ENCODE measurements around the gene CHST5.
"Not testable (repeated sequence)": the region's sequence is repeated elsewhere in the genome, so short reads cannot be mapped to it uniquely, and the experiment has no call there.

The CHST5 gene

DNA sequence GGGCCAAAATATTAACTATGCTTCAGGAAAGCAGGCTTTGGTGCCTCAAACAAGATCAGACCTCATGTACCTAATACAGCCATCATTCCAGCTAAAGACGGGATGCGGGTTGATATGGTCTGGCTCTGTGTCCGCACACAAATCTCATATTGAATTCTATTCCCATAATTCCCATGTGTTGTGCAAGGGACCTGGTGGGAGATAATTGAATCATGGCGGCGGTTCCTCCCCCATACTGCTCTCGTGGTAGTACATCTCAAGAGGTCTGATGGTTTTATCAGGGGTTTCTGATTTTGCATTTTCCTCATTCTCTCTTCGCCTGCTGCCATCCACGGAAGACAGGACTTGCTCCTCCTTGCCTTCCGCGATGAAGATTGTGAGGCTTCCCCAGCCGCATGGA, 21.6 kb downstream of the CHST5 start:
- H3K4me3 ChIP-seq (ENCODE audit: low read depth in 1 of 2, low read length in 2 of 2), result no peak overlapping the region
- H3K27ac ChIP-seq (ENCODE audit: low read depth, low read length), result no peak overlapping the region
- no peaks in the 10 kb centered on the region for H3K27me3 ChIP-seq (ENCODE audit: control insufficient read depth in 1 of 2, insufficient read depth in 2 of 2, low read length in 2 of 2)
- no peak overlapping the region for H3K9ac ChIP-seq (ENCODE audit: low read depth in 1 of 2, low read length in 2 of 2)
- H3K4me1 ChIP-seq (ENCODE audit: control insufficient read depth in 1 of 2, insufficient read depth in 2 of 2, low read length in 2 of 2), result peaks cover 0 to 3% of the 10 kb centered on the region in 2 donors
- H3K9me3 ChIP-seq (ENCODE audit: control insufficient read depth in 1 of 2, low read length in 2 of 2), result no peaks in the 10 kb centered on the region
- H3K36me3 ChIP-seq (ENCODE audit: control insufficient read depth in 1 of 2, insufficient read depth in 2 of 2, low read length in 2 of 2), result peaks cover 0 to 9% of the 10 kb centered on the region in 2 donors

DNA sequence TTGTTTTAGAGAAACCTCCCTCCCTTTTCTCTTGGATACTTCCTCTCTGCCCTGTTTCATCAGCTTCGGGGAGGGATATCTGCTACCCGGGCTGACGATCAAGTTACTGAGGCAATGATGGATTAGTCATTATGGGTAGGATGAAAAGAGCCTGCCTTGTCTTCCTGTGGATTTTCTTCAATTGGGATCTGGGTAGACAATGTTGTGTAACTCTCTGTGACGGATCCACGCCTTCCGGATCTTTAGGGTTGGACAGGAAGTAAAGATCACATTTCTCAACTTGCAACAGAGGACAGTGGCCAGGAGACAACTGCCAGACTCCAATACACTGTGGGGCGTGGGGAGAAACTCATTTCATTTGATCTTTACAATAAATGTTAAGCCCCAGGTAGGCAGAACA, 29.3 kb downstream of the CHST5 start:
- Histone ChIP-seq H3K9me3 (ENCODE audit: control insufficient read depth in 1 of 2, low read length in 2 of 2) (no peaks in the 10 kb centered on the region), H3K36me3 (ENCODE audit: control insufficient read depth in 1 of 2, insufficient read depth in 2 of 2, low read length in 2 of 2) (peaks cover 0 to 10% of the 10 kb centered on the region in 2 donors), H3K9ac (ENCODE audit: low read depth in 1 of 2, low read length in 2 of 2) (no peak overlapping the region), H3K27me3 (ENCODE audit: control insufficient read depth in 1 of 2, insufficient read depth in 2 of 2, low read length in 2 of 2) (no peaks in the 10 kb centered on the region), H3K4me1 (ENCODE audit: control insufficient read depth in 1 of 2, insufficient read depth in 2 of 2, low read length in 2 of 2) (no peaks in the 10 kb centered on the region), H3K27ac (ENCODE audit: low read depth, low read length) (no peak overlapping the region), H3K4me3 (ENCODE audit: low read depth in 1 of 2, low read length in 2 of 2) (no peak overlapping the region)

DNA sequence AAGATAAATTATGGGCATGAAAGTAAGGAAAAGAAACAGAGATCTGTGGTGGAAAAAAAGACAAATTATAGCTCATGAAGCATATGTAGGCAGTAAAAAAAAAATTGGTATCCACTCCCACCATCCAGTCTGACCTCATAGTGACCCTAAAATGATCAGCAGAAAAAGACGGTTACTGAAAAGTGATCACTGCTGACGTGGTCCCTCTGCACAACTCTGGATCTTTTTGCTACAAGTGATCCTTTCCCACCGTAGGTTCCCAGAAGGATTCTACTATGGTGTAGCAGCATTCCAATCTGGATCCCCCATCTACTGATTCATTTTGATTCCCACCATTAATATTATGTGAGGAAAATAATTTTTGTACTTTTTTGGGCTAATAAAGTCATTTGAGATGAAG, 29.8 kb downstream of the CHST5 start:
- Histone ChIP-seq H3K9me3 (ENCODE audit: control insufficient read depth in 1 of 2, low read length in 2 of 2) (no peaks in the 10 kb centered on the region), H3K27ac (ENCODE audit: low read depth, low read length) (no peak overlapping the region), H3K36me3 (ENCODE audit: control insufficient read depth in 1 of 2, insufficient read depth in 2 of 2, low read length in 2 of 2) (peaks cover 0 to 10% of the 10 kb centered on the region in 2 donors), H3K4me3 (ENCODE audit: low read depth in 1 of 2, low read length in 2 of 2) (no peak overlapping the region), H3K4me1 (ENCODE audit: control insufficient read depth in 1 of 2, insufficient read depth in 2 of 2, low read length in 2 of 2) (no peaks in the 10 kb centered on the region), H3K9ac (ENCODE audit: low read depth in 1 of 2, low read length in 2 of 2) (no peak overlapping the region), H3K27me3 (ENCODE audit: control insufficient read depth in 1 of 2, insufficient read depth in 2 of 2, low read length in 2 of 2) (no peaks in the 10 kb centered on the region)

DNA sequence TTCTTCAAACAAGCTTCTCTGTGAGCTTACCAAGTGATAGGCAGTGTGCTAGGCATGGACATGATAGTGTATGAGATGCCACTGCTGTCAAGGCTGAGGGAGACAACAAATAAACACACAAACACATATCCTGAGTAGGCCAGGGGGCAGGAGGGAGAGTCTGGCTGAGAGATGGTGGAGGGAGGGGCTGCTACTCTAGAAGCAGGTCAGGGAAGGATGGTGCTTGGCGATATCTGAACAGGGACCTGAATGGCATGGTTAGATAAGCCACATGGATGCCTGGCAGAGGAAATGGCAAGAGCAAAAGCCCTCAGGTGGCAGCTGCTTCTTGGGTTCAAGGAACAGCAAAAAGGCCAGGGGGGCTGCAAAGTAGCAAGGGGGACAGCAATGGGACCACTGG, 32.1 kb downstream of the CHST5 start:
- no peak overlapping the region for H3K4me3 ChIP-seq (ENCODE audit: low read depth in 1 of 2, low read length in 2 of 2)
- peaks cover 0 to 10% of the 10 kb centered on the region in 2 donors for H3K36me3 ChIP-seq (ENCODE audit: control insufficient read depth in 1 of 2, insufficient read depth in 2 of 2, low read length in 2 of 2)
- no peaks in the 10 kb centered on the region for H3K27me3 ChIP-seq (ENCODE audit: control insufficient read depth in 1 of 2, insufficient read depth in 2 of 2, low read length in 2 of 2)
- no peak overlapping the region for H3K27ac ChIP-seq (ENCODE audit: low read depth, low read length)
- H3K9ac ChIP-seq (ENCODE audit: low read depth in 1 of 2, low read length in 2 of 2), result no peak overlapping the region
- no peaks in the 10 kb centered on the region for H3K9me3 ChIP-seq (ENCODE audit: control insufficient read depth in 1 of 2, low read length in 2 of 2)
- no peaks in the 10 kb centered on the region for H3K4me1 ChIP-seq (ENCODE audit: control insufficient read depth in 1 of 2, insufficient read depth in 2 of 2, low read length in 2 of 2)

DNA sequence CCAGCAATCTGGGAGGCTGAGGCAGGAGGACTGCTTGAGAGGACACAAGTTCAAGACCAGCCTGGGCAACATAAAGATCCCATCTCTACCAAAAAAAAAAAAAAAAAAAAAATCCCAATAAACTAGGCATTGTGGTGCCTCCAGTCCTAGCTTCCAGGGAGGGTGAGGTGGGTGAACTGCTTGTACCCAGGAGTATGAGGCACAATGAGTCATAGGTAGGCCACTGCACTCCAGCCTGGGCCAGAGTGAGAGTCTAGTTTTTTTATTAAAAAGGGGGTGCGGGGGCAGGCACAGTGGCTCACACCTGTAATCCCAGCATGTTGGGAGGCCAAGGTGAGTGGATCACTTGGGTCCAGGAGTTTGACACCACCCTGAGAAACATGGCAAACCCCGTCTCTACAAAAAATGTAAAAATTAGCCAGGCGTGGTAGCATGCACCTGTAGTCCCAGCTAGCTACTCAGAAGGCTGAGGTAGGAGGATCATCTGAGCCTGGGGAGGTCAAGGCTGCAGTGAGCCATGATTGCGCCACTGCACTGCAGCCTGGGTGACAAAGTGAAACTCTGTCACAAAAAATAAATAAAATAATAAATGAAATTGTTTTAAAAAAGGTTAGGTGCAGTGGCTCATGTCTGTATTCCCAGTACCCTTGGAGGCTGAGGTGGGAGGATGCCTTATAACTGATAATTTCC, 32.8 kb downstream of the CHST5 start:
- Histone ChIP-seq H3K27ac (ENCODE audit: low read depth, low read length) (no peak overlapping the region), H3K4me1 (ENCODE audit: control insufficient read depth in 1 of 2, insufficient read depth in 2 of 2, low read length in 2 of 2) (no peaks in the 10 kb centered on the region), H3K4me3 (ENCODE audit: low read depth in 1 of 2, low read length in 2 of 2) (no peak overlapping the region)

DNA sequence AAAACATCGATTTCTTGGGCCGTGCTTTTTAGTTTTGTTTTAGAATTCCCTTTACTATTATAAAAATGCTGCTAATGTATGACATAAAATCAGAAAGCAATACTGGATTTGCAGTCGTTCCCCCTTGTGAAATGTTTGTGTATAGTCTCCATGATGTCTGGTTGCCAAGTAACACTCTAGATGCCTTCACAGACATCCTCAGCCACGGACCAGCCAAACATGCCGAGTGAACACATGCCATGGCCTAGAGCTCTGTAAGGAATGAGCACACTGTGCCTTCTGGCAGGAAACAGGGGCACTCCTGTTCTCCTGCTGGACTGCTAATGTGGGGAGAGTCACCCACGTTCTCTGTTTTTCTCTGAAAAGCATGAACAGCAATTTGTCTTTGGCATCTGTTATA, 34.1 kb downstream of the CHST5 start:
- H3K27ac ChIP-seq (ENCODE audit: low read depth, low read length); H3K9ac ChIP-seq (ENCODE audit: low read depth in 1 of 2, low read length in 2 of 2); H3K9me3 ChIP-seq (ENCODE audit: control insufficient read depth in 1 of 2, low read length in 2 of 2); H3K4me1 ChIP-seq (ENCODE audit: control insufficient read depth in 1 of 2, insufficient read depth in 2 of 2, low read length in 2 of 2); H3K27me3 ChIP-seq (ENCODE audit: control insufficient read depth in 1 of 2, insufficient read depth in 2 of 2, low read length in 2 of 2); H3K4me3 ChIP-seq (ENCODE audit: low read depth in 1 of 2, low read length in 2 of 2): not testable (repeated sequence)
- H3K36me3 ChIP-seq (ENCODE audit: control insufficient read depth in 1 of 2, insufficient read depth in 2 of 2, low read length in 2 of 2), result peaks cover 0 to 10% of the 10 kb centered on the region in 2 donors

More for the DNA sequence above, 32.8 kb downstream of the CHST5 start:
- no peak overlapping the region for H3K9ac ChIP-seq (ENCODE audit: low read depth in 1 of 2, low read length in 2 of 2)
- no peaks in the 10 kb centered on the region for H3K27me3 ChIP-seq (ENCODE audit: control insufficient read depth in 1 of 2, insufficient read depth in 2 of 2, low read length in 2 of 2)
- H3K36me3 ChIP-seq (ENCODE audit: control insufficient read depth in 1 of 2, insufficient read depth in 2 of 2, low read length in 2 of 2), result peaks cover 0 to 10% of the 10 kb centered on the region in 2 donors
- no peaks in the 10 kb centered on the region for H3K9me3 ChIP-seq (ENCODE audit: control insufficient read depth in 1 of 2, low read length in 2 of 2)

DNA sequence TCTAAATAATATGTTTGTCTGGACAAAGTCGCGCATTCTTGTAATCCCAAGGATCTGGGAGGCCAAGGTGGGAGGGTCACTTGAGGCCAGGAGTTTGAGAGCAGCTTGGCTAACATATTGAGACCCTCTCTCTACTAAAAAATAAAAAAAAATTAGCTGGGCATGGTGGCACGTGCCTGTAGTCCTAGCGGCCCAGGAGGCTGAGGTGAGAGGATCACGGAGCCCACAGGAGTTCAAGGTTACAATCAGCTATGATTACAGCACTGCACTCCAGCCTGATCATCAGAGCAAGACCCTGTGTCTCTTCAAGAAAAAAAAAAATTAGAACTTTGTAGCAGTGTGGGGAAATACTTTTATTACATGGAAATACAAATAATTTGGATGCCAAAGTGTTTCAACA, 34.5 kb downstream of the CHST5 start:
- Histone ChIP-seq H3K9ac (ENCODE audit: low read depth in 1 of 2, low read length in 2 of 2) (no peak overlapping the region), H3K27me3 (ENCODE audit: control insufficient read depth in 1 of 2, insufficient read depth in 2 of 2, low read length in 2 of 2) (no peaks in the 10 kb centered on the region), H3K27ac (ENCODE audit: low read depth, low read length) (no peak overlapping the region), H3K4me1 (ENCODE audit: control insufficient read depth in 1 of 2, insufficient read depth in 2 of 2, low read length in 2 of 2) (no peaks in the 10 kb centered on the region), H3K9me3 (ENCODE audit: control insufficient read depth in 1 of 2, low read length in 2 of 2) (no peaks in the 10 kb centered on the region), H3K4me3 (ENCODE audit: low read depth in 1 of 2, low read length in 2 of 2) (no peak overlapping the region), H3K36me3 (ENCODE audit: control insufficient read depth in 1 of 2, insufficient read depth in 2 of 2, low read length in 2 of 2) (peaks cover 0 to 10% of the 10 kb centered on the region in 2 donors)

DNA sequence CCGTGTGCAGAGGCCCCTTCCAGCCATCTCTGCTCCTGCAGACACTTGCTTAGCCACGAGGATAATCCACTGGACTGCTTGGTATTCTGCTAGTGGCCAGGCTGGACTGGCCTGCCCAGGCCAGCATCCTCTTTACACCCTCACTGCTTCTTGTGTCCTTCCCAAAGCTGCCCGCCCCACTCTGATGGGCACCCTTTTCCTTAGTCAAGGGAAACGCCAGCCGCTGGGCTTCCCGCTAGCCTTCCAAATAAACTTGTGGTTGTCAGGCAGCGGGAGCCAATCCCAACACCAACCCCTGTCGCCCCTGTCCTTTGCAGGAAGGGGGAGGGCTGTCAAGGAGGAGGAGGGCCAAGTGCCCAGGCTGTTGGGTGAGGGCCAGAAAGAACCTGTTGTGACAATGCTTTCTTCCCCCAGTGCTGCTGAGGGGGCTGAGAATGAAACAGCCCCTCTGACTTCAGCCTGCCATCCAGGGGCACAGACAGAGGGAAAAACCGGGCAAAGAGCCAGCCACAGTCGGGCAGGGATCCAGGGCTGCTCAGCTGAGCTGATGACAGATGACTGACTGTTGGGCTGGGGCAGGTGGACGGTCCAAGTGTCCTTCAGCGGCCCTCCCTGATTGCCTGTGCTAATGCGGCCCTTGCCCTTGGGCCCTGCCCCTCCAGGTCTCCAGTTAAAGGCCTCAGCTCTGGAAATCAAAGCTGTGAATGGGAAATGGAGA, 37.1 kb downstream of the CHST5 start:
- not testable (repeated sequence) for H3K9me3 ChIP-seq (ENCODE audit: control insufficient read depth in 1 of 2, low read length in 2 of 2); H3K4me3 ChIP-seq (ENCODE audit: low read depth in 1 of 2, low read length in 2 of 2); H3K27ac ChIP-seq (ENCODE audit: low read depth, low read length); H3K27me3 ChIP-seq (ENCODE audit: control insufficient read depth in 1 of 2, insufficient read depth in 2 of 2, low read length in 2 of 2); H3K9ac ChIP-seq (ENCODE audit: low read depth in 1 of 2, low read length in 2 of 2); H3K36me3 ChIP-seq (ENCODE audit: control insufficient read depth in 1 of 2, insufficient read depth in 2 of 2, low read length in 2 of 2)
- H3K4me1 ChIP-seq (ENCODE audit: control insufficient read depth in 1 of 2, insufficient read depth in 2 of 2, low read length in 2 of 2), result peaks cover 9 to 10% of the 10 kb centered on the region in 2 donors

DNA sequence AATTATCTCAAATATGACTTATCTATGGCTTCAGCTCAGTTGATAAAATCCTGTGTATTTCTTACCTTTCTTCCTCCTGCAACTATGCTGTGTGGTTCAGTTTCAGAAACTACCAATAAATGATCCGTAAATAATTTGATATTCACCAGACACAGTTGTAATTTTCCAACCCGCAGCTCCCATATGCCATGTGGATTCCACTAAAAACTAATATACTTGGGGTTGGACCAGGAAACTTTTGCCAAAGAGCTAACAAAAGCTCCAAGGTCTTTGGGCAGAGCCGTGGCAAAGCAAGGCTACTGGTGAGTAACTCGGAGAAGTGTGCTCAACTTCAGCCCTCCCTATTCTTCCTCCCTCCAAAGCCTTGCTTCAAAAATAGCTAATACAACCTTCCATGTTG, 38.4 kb downstream of the CHST5 start:
- H3K9ac ChIP-seq (ENCODE audit: low read depth in 1 of 2, low read length in 2 of 2), result no peak overlapping the region
- peaks cover 7% of the 10 kb centered on the region in 2 donors for H3K27me3 ChIP-seq (ENCODE audit: control insufficient read depth in 1 of 2, insufficient read depth in 2 of 2, low read length in 2 of 2)
- H3K36me3 ChIP-seq (ENCODE audit: control insufficient read depth in 1 of 2, insufficient read depth in 2 of 2, low read length in 2 of 2), result no peaks in the 10 kb centered on the region
- no peak overlapping the region for H3K4me3 ChIP-seq (ENCODE audit: low read depth in 1 of 2, low read length in 2 of 2)
- peaks cover 9 to 10% of the 10 kb centered on the region in 2 donors for H3K4me1 ChIP-seq (ENCODE audit: control insufficient read depth in 1 of 2, insufficient read depth in 2 of 2, low read length in 2 of 2)
- no peak overlapping the region for H3K27ac ChIP-seq (ENCODE audit: low read depth, low read length)
- H3K9me3 ChIP-seq (ENCODE audit: control insufficient read depth in 1 of 2, low read length in 2 of 2), result no peaks in the 10 kb centered on the region

DNA sequence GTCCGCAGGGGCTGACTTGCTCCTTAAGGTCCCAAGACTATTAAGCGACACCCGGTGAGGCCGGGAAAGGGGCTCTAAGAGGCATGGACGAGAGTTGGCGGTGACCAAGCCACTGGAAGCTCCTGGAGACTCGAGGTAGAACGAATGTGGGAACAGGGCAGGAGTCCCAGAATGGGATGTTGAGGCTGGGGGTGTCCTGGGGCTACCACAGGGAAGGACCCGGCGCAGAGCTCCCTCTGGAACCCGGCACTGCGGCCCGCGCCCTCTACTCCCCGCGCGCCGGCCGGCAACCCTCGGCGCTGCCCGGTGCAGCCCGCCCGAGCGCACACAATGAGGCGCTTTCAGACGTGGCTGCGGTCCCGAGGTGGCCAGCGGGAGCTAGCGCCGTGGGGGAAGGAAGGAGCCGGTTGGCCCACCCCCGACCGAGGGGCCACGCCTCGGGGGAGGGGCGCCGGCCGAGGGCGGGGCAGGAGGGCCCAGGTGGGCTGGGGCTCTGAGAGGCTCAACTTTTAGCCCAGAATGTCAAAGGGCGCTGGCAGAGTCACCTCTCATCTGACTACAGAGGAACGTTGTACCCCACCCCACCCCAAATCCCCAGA, 40.7 kb downstream of the CHST5 start, which contains the start of gene CHST6:
Gene CHST6, minus strand, starts transcription at position 366 of the 599 bp plus-strand sequence. CDS start 15,613 bp downstream, outside the sequence.
- Histone ChIP-seq H3K27me3 (ENCODE audit: control insufficient read depth in 1 of 2, insufficient read depth in 2 of 2, low read length in 2 of 2) (peaks cover 7% of the 10 kb centered on the region in 2 donors), H3K4me1 (ENCODE audit: control insufficient read depth in 1 of 2, insufficient read depth in 2 of 2, low read length in 2 of 2) (peaks cover 10 to 13% of the 10 kb centered on the region in 2 donors), H3K4me3 (ENCODE audit: low read depth in 1 of 2, low read length in 2 of 2) (peak within 1 kb of the TSS; percentile 60 to 63), H3K36me3 (ENCODE audit: control insufficient read depth in 1 of 2, insufficient read depth in 2 of 2, low read length in 2 of 2) (no peaks in the 10 kb centered on the region), H3K9ac (ENCODE audit: low read depth in 1 of 2, low read length in 2 of 2) (peak within 1 kb of the TSS in 1 of 2 donors; percentile 57), H3K9me3 (ENCODE audit: control insufficient read depth in 1 of 2, low read length in 2 of 2) (no peaks in the 10 kb centered on the region), H3K27ac (ENCODE audit: low read depth, low read length) (no peak within 1 kb of the TSS)

Data from duodenal mucosa (tissue), 2 donors.